IPS-11a (cell line): ENCODE results near the gene UNC5B.
"Not testable (repeated sequence)": the region's sequence is repeated elsewhere in the genome, so short reads cannot be mapped to it uniquely, and the experiment has no call there.

Source experiments
- H3K4me3 ChIP-seq: one replicate; pipeline ENCODE4 v1.5.1; 2013; ENCODE audit warnings: low read depth, low read length, control low read depth

UNC5B gene

GRCh38 chr10:71294091-71294561 is 81.8 kb downstream of the UNC5B start:
- H3K4me3 ChIP-seq = no peak overlapping the region

GRCh38 chr10:71294856-71295255 is 82.5 kb downstream of the UNC5B start:
- H3K4me3 ChIP-seq = no peak overlapping the region

- H3K4me3 ChIP-seq = no peak overlapping the region
Measured at GRCh38 chr10:71295641-71296040, 83.3 kb downstream of the UNC5B start.

- H3K4me3 ChIP-seq = no peak overlapping the region
Measured at GRCh38 chr10:71296086-71296485, 83.7 kb downstream of the UNC5B start.

- not testable (repeated sequence) for H3K4me3 ChIP-seq
Measured at GRCh38 chr10:71296811-71297210, 84.4 kb downstream of the UNC5B start.

GRCh38 chr10:71297343-71297742 is 85.0 kb downstream of the UNC5B start:
- H3K4me3 ChIP-seq = no peak overlapping the region

GRCh38 chr10:71299071-71299785 is 86.9 kb downstream of the UNC5B start:
- no peak overlapping the region for H3K4me3 ChIP-seq

GRCh38 chr10:71300555-71301370 is 88.4 kb downstream of the UNC5B start:
- no peak overlapping the region for H3K4me3 ChIP-seq

- no peak overlapping the region for H3K4me3 ChIP-seq
Measured at GRCh38 chr10:71301371-71301916, 89.1 kb downstream of the UNC5B start.

- H3K4me3 ChIP-seq = no peak overlapping the region
Measured at GRCh38 chr10:71302451-71302850, 90.1 kb downstream of the UNC5B start.

GRCh38 chr10:71302874-71303568 is 90.7 kb downstream of the UNC5B start:
- H3K4me3 ChIP-seq = no peak overlapping the region

- H3K4me3 ChIP-seq = no peak overlapping the region
Measured at GRCh38 chr10:71303569-71303907, 91.2 kb downstream of the UNC5B start.

- H3K4me3 ChIP-seq = no peak overlapping the region
Measured at GRCh38 chr10:71304914-71305313, 92.5 kb downstream of the UNC5B start.

GRCh38 chr10:71306979-71307378 is 94.6 kb downstream of the UNC5B start:
- H3K4me3 ChIP-seq = no peak overlapping the region

- no peak overlapping the region for H3K4me3 ChIP-seq
Measured at GRCh38 chr10:71307469-71308085, 95.2 kb downstream of the UNC5B start.

GRCh38 chr10:71308244-71308643 is 95.9 kb downstream of the UNC5B start:
- no peak overlapping the region for H3K4me3 ChIP-seq

GRCh38 chr10:71308985-71309384 is 96.6 kb downstream of the UNC5B start:
- no peak overlapping the region for H3K4me3 ChIP-seq

- H3K4me3 ChIP-seq = no peak overlapping the region
Measured at GRCh38 chr10:71309919-71310318, 97.5 kb downstream of the UNC5B start.

- no peak overlapping the region for H3K4me3 ChIP-seq
Measured at GRCh38 chr10:71312220-71312619, 99.8 kb downstream of the UNC5B start.

GRCh38 chr10:71312811-71313789 is 100.7 kb downstream of the UNC5B start:
- H3K4me3 ChIP-seq = no peak overlapping the region
